ENCODE data around the gene MLH1.
"Not testable (repeated sequence)": the region's sequence is repeated elsewhere in the genome, so short reads cannot be mapped to it uniquely, and the experiment has no call there.

The MLH1 gene

DNA sequence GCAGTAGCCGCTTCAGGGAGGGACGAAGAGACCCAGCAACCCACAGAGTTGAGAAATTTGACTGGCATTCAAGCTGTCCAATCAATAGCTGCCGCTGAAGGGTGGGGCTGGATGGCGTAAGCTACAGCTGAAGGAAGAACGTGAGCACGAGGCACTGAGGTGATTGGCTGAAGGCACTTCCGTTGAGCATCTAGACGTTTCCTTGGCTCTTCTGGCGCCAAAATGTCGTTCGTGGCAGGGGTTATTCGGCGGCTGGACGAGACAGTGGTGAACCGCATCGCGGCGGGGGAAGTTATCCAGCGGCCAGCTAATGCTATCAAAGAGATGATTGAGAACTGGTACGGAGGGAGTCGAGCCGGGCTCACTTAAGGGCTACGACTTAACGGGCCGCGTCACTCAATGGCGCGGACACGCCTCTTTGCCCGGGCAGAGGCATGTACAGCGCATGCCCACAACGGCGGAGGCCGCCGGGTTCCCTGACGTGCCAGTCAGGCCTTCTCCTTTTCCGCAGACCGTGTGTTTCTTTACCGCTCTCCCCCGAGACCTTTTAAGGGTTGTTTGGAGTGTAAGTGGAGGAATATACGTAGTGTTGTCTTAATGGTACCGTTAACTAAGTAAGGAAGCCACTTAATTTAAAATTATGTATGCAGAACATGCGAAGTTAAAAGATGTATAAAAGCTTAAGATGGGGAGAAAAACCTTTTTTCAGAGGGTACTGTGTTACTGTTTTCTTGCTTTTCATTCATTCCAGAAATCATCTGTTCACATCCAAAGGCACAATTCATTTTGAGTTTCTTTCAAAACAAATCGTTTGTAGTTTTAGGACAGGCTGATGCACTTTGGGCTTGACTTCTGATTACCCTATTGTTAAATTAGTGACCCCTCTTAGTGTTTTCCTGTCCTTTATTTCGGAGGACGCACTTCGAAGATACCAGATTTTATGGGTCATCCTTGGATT, at the start of gene MLH1:
Gene MLH1, plus strand, starts transcription at position 193 of the 958 bp plus-strand sequence. Its CDS starts 30 bp downstream, at position 223.
- TF ChIP-seq, protein P1, sequence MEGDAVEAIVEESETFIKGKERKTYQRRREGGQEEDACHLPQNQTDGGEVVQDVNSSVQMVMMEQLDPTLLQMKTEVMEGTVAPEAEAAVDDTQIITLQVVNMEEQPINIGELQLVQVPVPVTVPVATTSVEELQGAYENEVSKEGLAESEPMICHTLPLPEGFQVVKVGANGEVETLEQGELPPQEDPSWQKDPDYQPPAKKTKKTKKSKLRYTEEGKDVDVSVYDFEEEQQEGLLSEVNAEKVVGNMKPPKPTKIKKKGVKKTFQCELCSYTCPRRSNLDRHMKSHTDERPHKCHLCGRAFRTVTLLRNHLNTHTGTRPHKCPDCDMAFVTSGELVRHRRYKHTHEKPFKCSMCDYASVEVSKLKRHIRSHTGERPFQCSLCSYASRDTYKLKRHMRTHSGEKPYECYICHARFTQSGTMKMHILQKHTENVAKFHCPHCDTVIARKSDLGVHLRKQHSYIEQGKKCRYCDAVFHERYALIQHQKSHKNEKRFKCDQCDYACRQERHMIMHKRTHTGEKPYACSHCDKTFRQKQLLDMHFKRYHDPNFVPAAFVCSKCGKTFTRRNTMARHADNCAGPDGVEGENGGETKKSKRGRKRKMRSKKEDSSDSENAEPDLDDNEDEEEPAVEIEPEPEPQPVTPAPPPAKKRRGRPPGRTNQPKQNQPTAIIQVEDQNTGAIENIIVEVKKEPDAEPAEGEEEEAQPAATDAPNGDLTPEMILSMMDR (IDR thresholded peaks at IDR 0.05; ENCODE audit: borderline replicate concordance, insufficient read depth, low read depth, low read length) = no peak
- H3K4me3 ChIP-seq (ENCODE audit: low read depth, low read length) = peak within 1 kb of the TSS; percentile 70

DNA sequence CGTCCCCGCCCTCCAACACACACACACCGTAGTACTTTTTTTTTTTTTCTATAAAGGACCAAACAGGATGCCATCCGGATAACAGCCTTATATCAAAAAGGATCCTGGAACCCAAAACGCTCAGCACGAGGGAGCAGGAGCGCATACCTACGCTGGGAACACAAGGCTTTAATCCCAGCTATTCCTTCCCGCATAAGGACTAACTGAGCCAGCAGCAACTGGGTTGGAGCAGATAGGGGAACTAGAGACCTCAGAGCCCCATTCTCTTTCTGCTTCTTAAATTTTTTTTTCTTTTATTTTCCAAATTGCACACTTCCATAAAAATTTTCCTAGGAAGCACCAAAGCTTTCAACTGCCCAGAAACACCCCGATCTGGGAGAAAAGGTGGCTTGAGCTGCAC, 49.7 kb upstream of the MLH1 start:
- no peak overlapping the region for H3K4me3 ChIP-seq (ENCODE audit: low read depth, low read length)
- TF ChIP-seq, protein P1 (IDR thresholded peaks at IDR 0.05; ENCODE audit: borderline replicate concordance, insufficient read depth, low read depth, low read length) = no peak

DNA sequence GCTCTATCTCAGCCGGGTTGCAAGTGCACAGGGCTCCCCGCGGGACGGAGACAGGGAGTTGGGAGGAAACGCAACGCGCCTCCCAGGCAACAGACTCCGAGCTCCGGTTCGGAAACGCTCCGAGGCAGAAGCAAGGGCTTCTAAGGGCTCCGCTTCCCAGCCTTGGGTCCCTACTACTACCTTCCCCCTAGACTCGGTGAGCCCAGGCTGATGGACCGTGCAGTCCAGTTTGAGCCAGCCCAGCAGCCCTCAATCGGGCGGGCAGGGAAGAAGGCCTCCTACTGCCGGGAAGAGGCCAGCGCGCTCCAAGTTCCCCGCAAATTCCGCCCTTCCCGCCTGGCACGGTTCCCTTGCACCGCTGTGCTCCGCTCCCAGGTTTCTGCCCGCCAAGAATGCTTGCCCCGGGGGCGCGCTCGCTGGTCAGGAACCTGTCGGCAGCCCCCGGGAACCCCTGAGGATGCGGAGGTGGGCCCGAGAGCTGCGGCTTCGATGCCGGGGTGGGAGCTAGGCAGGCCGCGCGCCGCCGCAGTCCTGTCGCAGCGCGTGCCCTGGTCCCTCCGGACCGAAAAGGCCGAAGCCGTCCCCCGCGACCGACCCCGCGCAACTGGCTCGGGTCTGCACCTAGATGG, 49.2 kb upstream of the MLH1 start:
- H3K4me3 ChIP-seq (ENCODE audit: low read depth, low read length) = peak overlapping the region; percentile 54
- TF ChIP-seq, protein P1 (IDR thresholded peaks at IDR 0.05; ENCODE audit: borderline replicate concordance, insufficient read depth, low read depth, low read length) = no peak

DNA sequence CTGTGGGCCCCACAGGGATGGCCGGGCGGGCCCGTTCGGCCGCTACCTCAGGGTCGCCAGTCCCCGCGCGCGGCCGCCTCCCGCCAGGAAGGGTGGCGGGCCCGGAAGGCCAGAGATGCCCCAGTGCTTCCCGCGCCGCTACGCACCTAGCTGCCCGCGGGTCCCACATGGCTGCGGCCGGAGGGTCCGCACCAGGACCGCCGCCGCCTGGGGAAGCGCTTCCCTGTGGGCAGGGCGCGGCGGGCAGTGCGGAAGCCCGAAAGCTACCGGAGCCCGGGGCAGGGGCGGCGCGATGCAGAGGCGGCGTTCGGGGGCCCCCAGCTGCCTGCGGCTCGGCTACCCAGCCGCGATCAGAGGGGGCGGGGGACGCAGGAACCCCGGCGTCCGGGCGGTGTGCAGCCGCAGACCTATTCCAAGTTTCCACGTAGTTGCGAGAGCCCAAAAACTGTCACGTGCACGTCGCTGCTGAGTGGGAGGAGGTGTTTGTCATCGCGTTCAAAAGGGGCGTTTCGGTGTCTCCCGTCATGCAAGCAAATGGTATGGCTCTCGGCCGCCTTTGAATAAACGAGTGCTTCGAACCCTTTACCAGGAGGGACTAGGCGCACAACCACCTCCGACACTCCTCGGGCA, 48.6 kb upstream of the MLH1 start, which contains the start of gene TRANK1:
Gene TRANK1, minus strand, starts transcription at position 414 of the 630 bp plus-strand sequence. Its CDS starts 245 bp downstream, at position 169.
- H3K4me3 ChIP-seq (ENCODE audit: low read depth, low read length) = peak within 1 kb of the TSS; percentile 54
- TF ChIP-seq, protein P1 (IDR thresholded peaks at IDR 0.05; ENCODE audit: borderline replicate concordance, insufficient read depth, low read depth, low read length) = no peak

DNA sequence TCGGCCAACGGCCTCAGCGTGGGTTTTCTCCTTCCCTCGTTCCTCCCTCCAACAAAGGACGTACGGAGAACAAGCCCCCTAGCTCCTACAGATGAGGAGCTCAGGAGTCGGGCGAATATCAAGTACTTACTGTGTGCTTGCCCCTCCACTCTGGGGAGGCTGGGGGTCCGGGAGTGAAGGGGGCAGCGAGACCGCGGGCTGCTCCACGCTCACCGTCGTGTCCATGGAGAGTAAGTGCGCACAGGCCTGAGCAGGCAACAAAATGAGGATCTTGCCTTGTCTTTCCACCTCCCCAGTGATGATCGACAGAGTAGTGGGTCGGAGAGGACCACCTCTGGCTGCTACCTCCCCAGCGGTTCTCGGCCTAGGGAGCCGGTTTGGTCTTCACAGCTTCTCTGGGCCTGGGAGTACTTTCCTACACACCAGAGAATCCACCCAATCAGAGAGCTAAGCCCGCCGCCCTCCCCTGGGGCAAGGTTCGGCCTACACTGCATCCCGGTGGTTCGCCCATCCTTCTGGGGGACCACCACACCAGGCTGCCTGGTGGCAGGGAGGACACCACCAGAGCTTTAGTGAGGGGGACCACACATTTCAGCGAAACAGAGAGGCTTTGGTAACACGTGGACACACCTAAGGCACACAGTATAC, 47.9 kb upstream of the MLH1 start:
- H3K4me3 ChIP-seq (ENCODE audit: low read depth, low read length) = no peak overlapping the region
- TF ChIP-seq, protein P1 (IDR thresholded peaks at IDR 0.05; ENCODE audit: borderline replicate concordance, insufficient read depth, low read depth, low read length) = no peak

DNA sequence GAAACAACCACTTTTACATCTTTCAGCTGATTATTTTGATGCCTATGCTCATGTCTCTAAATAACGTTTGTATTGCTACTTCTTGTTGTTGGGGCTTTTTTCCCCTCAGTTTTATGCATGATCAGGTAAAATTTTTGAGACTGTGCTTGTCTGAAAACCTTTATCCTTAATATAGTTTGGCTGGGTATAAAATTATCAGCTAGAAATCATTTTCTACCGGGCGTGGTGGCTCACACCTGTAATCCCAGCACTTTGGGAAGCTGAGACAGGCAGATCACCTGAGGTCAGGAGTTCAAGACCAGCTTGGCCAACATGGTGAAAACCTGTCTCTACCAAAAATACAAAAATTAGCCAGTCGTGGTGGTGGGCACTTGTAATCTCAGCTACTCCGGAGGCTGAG, 45.5 kb upstream of the MLH1 start:
- H3K4me3 ChIP-seq (ENCODE audit: low read depth, low read length) = not testable (repeated sequence)

Data from GM12875 (cell line).